ENCODE results near the gene DLG3.

Gene DLG3

GRCh38 chrX:70525733-70526132 lies 81.1 kb downstream of the DLG3 start:
- no peak for DNase-seq (ENCODE audit: low read depth)

DNA sequence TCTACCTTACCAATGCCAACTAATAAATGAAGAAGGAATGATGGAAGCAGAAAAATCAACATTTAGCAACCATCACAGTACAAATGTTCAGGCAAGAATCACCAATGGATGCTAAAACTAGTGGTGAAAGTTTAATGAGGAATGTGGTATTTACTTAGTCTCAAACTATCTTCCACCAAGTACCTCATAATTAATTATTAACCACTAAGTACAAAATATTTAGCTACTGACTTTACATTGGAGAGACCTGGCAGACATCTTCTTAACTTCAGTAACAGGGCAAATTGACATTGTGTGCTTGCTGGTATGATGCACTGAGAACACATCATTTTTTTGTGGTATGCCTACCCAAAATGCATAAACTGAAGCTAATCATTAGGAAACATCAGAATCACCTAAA lies 82.4 kb downstream of the DLG3 start:
- DNase-seq (ENCODE audit: low read depth): no peak

DNA sequence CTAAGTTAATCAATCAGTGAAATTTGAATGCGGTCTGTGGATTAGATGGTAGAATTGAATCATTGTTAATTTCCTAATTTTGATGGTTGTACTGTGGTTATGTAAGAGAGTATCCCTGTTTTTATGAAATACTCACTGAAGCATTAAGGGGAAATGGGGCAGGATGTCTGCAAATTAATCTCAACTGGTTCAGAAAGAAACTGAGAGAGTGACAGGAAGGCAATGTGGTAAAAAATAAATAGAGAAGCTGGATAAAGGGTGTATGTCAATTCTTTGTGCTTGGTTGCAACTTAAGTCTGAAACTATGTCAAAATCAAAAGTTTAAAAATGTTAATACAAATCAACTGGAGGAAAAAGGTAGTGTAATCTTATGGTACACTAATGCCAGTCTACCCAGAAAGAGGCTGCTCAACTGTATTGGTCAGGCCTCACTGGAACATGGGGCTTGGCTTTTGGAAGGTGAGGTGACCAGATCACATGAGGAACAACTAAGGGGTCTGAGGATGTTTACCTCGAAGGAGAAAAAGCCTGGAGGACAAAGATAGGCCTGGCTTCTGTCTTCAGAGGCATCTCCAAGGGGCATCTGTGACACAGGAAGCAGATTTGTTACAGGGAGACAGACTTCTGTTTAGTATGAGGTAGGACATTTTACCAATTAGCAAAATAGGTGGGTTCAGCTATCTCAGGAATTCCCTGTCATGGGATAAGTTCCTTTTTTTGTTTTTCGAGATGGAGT lies 83.1 kb downstream of the DLG3 start:
- DNase-seq (ENCODE audit: low read depth): no peak

DNA sequence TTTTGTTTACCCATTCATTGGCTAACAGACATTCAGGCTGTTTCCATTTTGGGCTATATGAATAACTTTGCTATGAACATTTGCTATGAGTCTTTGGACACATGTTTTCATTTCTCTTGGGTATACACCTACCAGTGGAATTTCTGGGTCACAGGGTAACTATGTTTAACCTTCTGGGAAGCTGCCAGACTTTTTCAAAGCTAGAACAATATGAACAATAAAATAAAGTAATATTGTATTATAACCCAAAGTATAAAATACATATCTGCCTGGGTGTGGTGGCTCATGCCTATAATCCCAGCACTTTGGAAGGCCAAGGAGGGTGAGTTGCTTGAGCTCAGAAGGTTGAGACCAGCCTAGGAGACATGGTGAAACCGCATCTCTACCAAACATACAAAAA lies 90.6 kb downstream of the DLG3 start:
- DNase-seq (ENCODE audit: low read depth): no peak

DNA sequence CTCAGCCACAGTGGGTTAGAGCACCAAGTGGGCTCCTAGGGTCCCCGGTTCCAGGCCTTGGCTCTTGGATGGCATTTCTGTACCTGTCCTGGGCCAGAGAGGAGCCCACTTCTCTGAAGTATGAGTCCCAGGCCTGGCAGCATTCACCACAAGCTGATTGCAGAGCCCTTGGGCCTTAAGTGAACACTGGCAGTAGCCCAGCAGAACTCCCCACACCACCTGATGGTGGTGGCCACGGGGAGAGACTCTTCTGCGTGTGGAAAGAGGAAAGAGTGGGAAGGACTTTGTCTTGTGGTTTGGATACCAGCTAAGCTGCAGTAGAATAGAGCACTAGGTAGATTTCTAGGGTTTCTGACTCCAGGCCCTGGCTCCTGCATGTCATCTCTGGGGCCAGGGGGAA lies 104.8 kb downstream of the DLG3 start:
- no peak for DNase-seq (ENCODE audit: low read depth)

GRCh38 chrX:70552130-70552704 lies 107.6 kb downstream of the DLG3 start:
- DNase-seq (ENCODE audit: low read depth): no peak

DNA sequence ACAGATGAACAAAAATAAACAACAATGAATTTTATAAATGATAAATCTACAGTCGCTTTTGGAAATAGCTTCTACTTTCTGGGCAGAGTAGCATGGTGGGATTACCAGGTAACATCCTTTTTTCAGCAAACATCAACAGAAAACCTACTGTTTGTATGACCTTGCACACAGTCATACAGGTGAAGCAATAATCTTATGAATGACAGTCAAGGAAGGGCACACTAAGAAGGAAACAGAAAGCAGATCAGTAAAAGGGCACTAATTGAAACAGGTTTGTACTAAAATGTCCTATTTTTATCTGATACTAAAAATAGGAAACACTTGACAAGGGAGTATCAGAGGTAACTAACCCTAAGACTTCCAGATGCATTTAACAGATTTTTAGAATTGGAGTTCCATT lies 108.9 kb downstream of the DLG3 start:
- DNase-seq (ENCODE audit: low read depth): no peak

DNA sequence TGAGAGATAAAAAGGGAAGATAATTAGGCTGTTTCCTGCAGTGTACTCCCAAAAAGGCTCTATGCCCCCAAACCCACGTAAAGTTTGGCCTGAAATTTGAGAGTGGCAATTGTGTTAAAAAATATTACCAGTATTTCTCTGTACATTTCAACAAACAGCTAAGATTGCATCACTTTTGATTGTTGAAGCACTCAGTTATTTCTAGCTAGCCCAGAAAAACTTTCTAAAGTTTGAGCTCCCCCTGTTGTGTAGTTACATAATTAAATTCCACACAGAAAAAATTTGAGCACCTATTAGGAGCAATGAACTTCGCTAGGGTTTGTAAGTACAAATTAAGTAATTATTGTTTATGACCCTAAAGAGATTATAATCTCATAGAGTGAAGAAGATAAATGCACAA lies 109.4 kb downstream of the DLG3 start:
- no peak for DNase-seq (ENCODE audit: low read depth)

- DNase-seq (ENCODE audit: low read depth): no peak
Observed at GRCh38 chrX:70554523-70554922, 109.9 kb downstream of the DLG3 start.

DNA sequence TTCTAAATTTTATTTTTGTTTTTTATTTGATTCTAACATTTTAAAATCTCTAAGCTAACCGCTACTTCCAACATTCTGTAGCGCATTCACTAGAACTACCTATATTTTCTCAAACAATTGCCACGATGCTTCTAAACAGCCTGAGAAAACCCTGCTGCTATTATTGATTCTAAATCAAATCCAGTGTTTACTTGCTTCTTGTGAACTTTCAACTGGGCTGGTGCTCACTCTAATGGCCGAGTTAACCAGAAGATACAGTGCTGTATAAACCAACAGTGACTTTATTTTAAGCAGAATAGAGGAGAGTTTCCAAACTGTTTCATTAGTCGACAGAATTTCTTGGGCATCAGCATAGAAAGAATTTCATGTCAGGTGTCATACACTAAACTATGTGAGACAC lies 110.3 kb downstream of the DLG3 start:
- DNase-seq (ENCODE audit: low read depth): no peak
